ENCODE results near the gene HIBCH.

DNA sequence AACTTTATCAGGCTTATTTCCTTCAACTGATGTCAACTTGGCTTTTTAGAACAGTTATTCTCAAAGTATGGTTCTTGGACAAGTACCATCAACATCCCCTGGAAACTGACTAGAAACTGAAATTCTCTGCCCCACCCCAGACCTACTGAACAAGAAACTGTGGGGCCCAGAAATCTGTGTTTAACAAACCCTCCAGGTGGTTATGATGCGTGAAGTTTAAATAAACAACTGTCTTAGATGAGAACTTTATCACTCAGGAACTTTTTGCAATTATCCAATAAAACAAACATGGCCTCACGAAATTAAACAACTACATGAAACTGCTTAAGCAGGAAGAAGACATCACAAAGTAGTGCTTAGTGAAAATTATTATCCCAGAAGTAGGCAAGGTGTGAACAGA lies 4.4 kb downstream of the HIBCH start:
- TF ChIP-seq RAD21 (IDR thresholded peaks at IDR 0.05; ENCODE audit: low read length) (no peak), CTCF (conservative IDR thresholded peaks at IDR 0.05; ENCODE audit: low read depth, low read length) (no peak), CHD1 (IDR thresholded peaks at IDR 0.05; ENCODE audit: low read depth, low read length) (no peak), FOS (IDR thresholded peaks at IDR 0.05; ENCODE audit: low read depth, low read length) (no peak), POLR2A (IDR thresholded peaks at IDR 0.05; ENCODE audit: low read depth, low read length) (no peak), USF2 (IDR thresholded peaks at IDR 0.05; ENCODE audit: low read depth, low read length) (no peak), MXI1 (IDR thresholded peaks at IDR 0.05; ENCODE audit: borderline replicate concordance, low read depth, low read length) (no peak), NFE2L2 (IDR thresholded peaks at IDR 0.05; ENCODE audit: low read depth, low read length) (no peak), CEBPB (IDR thresholded peaks at IDR 0.05; ENCODE audit: low read depth, low read length) (no peak)
- TF ChIP-seq, protein P1, sequence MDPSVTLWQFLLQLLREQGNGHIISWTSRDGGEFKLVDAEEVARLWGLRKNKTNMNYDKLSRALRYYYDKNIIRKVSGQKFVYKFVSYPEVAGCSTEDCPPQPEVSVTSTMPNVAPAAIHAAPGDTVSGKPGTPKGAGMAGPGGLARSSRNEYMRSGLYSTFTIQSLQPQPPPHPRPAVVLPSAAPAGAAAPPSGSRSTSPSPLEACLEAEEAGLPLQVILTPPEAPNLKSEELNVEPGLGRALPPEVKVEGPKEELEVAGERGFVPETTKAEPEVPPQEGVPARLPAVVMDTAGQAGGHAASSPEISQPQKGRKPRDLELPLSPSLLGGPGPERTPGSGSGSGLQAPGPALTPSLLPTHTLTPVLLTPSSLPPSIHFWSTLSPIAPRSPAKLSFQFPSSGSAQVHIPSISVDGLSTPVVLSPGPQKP (IDR thresholded peaks at IDR 0.05; ENCODE audit: borderline replicate concordance, low read depth, low read length) = no peak
